SK-N-MC (cell line): ENCODE data around the gene FGF3.
"Not testable (repeated sequence)": the region's sequence is repeated elsewhere in the genome, so short reads cannot be mapped to it uniquely, and the experiment has no call there.

ENCODE experiments used
- DNase-seq: peaks from one replicate; pipeline ENCODE4 v3.0.0-alpha.2; 2011; ENCODE audit warnings: low read depth, low spot score
- H3K27ac ChIP-seq: fragments of 200-600 bp; sonication (generic); 2 replicates; pipeline ENCODE4 v1.5.1; 2016; ENCODE audit warnings: mixed run types
- H3K36me3 ChIP-seq: fragments of 200-600 bp; sonication (generic); 2 replicates; pipeline ENCODE4 v1.6.1; 2017; ENCODE audit warnings: antibody characterized with exemption, low read length, mixed read lengths; ENCODE audit not compliant: insufficient read depth
- H3K4me3 ChIP-seq: fragments of 200-600 bp; sonication (generic); 2 replicates; pipeline ENCODE4 v1.5.1; 2016
- H3K9ac ChIP-seq: fragments of 200-600 bp; sonication (generic); 2 replicates; pipeline ENCODE4 v1.8.0; 2017; ENCODE audit warnings: mixed run types, mixed read lengths; ENCODE audit not compliant: insufficient read length
- H3K9me3 ChIP-seq: fragments of 200-600 bp; sonication (generic); 2 replicates; pipeline ENCODE4 v1.6.1; 2017; ENCODE audit warnings: low read depth, mild to moderate bottlenecking, antibody characterized with exemption, low read length, moderate library complexity, mixed read lengths
- EZH2 ChIP-seq: fragments of 200-600 bp; sonication (generic); IDR thresholded peaks from one replicate; pipeline ENCODE4 v1.6.1; 2017; ENCODE audit warnings: antibody characterized with exemption
- FOXP2 ChIP-seq: optimal IDR thresholded peaks from 2 replicates; pipeline ENCODE3; 2011; ENCODE audit warnings: mild to moderate bottlenecking, moderate library complexity; ENCODE audit not compliant: insufficient read depth; ENCODE audit errors: extremely low read length, control extremely low read depth
- POLR2AphosphoS5 ChIP-seq: IDR thresholded peaks from 2 replicates; pipeline ENCODE4 v1.6.1; 2012; ENCODE audit warnings: mild to moderate bottlenecking, low read depth, low read length, borderline replicate concordance

Gene FGF3

GRCh38 chr11:69778373-69778772, 40.8 kb downstream of the FGF3 start:
- Histone ChIP-seq H3K9me3 (no peaks in the 10 kb centered on the region), H3K9ac (no peak overlapping the region), H3K4me3 (no peak overlapping the region), H3K27ac (no peak overlapping the region), H3K36me3 (no peaks in the 10 kb centered on the region)
- DNase-seq: no peak
- no peak for TF ChIP-seq POLR2AphosphoS5
- no peak for TF ChIP-seq EZH2
- TF ChIP-seq FOXP2: no peak

DNA sequence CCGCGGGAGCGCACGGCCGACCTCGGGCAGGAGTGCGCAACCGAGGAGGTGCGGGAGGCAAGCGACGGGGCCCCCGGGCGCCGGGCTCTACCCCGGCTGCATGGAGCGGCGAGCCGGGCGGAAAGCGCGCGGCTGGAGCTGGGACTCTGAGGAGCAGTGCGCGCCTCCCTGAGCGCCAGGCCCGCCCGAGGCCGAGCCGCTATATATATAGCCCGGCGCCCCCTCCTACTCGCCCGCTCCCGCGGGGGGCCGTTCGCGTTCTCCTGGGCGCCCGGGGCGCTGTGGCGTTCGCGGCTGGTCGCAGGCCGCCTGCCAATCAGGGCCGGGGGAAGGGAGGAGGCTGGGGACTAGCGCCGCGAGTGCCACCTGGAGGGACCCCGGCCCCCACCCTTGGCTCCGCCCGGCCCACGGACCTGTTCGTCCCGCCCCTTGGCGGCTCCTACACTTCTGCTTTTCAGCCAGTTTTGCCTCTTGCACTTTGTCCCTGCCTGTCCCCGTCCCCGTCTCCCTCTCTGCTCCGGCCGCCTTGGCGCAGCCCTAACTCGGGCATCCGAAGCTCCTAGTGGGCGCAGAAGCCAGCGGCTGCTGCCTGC, 44.0 kb downstream of the FGF3 start, which contains the start of gene FGF4:
Gene FGF4, minus strand, starts transcription at position 179 of the 593 bp plus-strand sequence. CDS start 257 bp downstream, outside the sequence.
- Histone ChIP-seq H3K9me3 (no peaks in the 10 kb centered on the region), H3K36me3 (no peaks in the 10 kb centered on the region), H3K27ac (no peak within 1 kb of the TSS), H3K9ac (no peak within 1 kb of the TSS), H3K4me3 (no peak within 1 kb of the TSS)
- TF ChIP-seq FOXP2 (no peak), POLR2AphosphoS5 (no peak), EZH2 (no peak)
- no peak for DNase-seq

DNA sequence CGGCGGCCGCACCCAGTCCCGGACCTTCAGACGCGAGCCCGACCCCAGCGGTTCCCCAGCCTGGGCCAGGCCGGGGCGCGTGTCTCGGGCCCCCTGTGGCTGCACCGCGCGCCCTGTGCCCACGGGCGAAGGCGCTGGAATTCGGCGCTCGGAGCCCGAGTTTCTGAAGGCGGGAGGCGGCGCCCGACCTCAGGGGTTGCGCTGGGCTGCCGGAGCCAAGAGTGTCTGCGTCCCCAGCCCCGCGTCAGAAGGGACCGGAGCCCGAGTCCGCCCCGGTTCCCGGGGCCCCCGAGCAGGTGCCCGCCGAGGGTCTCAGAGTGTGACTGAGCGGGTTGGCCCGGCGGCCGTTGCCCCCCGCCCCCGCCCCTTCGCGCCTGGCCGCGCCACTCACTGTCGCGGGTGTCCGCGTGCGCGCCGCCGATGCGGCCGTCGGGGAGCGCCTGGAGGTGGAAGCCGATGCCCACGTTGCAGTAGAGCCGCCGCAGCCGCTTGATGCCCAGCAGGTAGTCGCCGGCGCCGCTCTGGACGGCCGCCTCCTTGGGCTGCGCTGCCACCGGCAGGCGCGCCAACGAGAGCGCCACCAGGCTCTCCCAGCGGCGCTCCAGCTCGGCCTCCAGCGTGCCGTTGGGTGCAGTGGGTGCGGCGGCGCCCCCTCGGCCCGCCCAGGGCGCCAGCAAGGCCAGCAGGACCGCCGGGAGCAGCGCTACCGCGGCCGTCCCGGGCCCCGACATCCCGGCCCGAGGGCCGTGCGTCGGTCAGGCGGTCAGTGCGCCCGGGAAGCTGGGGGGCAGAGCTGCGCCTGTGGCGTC, 44.7 kb downstream of the FGF3 start:
- Histone ChIP-seq H3K4me3 (no peak overlapping the region), H3K9me3 (no peaks in the 10 kb centered on the region), H3K36me3 (no peaks in the 10 kb centered on the region), H3K27ac (no peak overlapping the region), H3K9ac (no peak overlapping the region)
- TF ChIP-seq EZH2 (no peak), FOXP2 (no peak)
- DNase-seq: no peak

DNA sequence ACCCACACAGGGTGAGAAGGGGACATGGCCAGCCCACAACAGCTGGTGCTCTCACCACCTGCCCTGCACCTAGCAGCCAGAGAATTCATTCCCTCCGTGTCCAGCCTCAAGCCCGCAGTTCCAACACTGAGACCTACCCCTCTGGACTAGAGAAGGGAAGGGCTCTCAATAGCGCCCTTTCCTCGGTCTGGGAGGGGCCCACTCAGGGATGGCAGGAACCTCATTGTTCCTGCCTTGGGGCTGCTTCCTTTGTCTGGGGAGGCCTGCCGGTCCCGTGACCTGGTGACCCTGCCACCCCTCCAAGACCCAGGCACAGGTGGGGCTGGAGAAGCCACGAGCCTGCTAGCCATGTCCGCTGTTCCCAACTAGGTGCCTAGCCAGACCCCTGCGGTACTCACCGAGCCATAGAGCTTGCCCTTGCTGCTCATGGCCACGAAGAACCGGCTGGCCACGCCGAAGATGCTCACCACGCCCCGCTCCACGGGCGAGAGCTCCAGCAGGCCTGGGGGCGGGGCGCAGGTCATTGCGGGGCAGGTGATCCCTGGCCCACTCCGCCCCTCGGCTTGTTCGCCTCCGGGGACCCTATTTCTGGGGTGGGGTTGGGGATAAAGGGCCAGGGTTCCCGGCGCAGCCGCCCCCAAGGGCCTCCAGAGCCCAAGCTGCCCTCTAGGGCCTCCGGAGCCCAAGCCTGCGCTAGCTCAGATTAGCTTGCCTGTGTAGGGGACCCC, 45.4 kb downstream of the FGF3 start:
- DNase-seq: no peak
- H3K9ac ChIP-seq: no peak overlapping the region
- H3K4me3 ChIP-seq: no peak overlapping the region
- no peaks in the 10 kb centered on the region for H3K9me3 ChIP-seq
- TF ChIP-seq FOXP2 (no peak), POLR2AphosphoS5 (no peak), EZH2 (no peak)
- no peaks in the 10 kb centered on the region for H3K36me3 ChIP-seq
- H3K27ac ChIP-seq: no peak overlapping the region

- Histone ChIP-seq H3K27ac (no peak overlapping the region), H3K36me3 (no peaks in the 10 kb centered on the region), H3K9me3 (no peaks in the 10 kb centered on the region), H3K9ac (no peak overlapping the region), H3K4me3 (no peak overlapping the region)
- no peak for DNase-seq
- TF ChIP-seq POLR2AphosphoS5: no peak
- TF ChIP-seq EZH2: no peak
- TF ChIP-seq FOXP2: no peak
Observed at GRCh38 chr11:69771466-69771865, 47.8 kb downstream of the FGF3 start.

DNA sequence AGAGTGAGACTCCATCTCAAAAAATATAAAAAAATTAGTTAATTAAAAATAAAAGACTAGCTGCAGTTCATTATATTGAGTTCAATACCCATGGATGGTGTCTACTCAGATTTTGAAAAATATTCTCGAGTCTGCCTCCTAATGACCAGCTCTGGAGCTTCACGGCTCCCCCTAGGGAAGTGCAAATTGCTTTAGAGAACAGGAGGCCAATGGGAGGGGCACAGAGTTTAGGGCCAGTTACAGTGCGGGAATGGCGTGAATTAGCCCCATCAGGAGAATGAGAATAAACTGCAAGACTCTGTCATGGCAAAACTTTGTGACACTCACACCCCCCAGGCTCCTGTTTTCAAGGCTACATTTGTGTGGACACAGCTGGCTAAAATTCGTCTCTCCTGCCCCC, 48.7 kb downstream of the FGF3 start:
- TF ChIP-seq EZH2 (no peak), POLR2AphosphoS5 (no peak)
- no peak for DNase-seq
- Histone ChIP-seq H3K9ac (no peak overlapping the region), H3K36me3 (no peaks in the 10 kb centered on the region), H3K9me3 (no peaks in the 10 kb centered on the region), H3K4me3 (no peak overlapping the region), H3K27ac (no peak overlapping the region)

GRCh38 chr11:69765498-69765995, 53.7 kb downstream of the FGF3 start:
- Histone ChIP-seq H3K9me3 (no peaks in the 10 kb centered on the region), H3K4me3 (no peak overlapping the region), H3K9ac (no peak overlapping the region), H3K36me3 (no peaks in the 10 kb centered on the region), H3K27ac (no peak overlapping the region)
- DNase-seq: no peak
- TF ChIP-seq FOXP2: no peak

- not testable (repeated sequence) for H3K9me3 ChIP-seq, H3K4me3 ChIP-seq, H3K27ac ChIP-seq, H3K36me3 ChIP-seq, H3K9ac ChIP-seq, DNase-seq
Observed at GRCh38 chr11:69764918-69765317, 54.3 kb downstream of the FGF3 start.
